Stimulated activated naive CD4-positive, alpha-beta T cell treated with Interleukin-2 at 50 U/mL for 16 hours (primary cell): ENCODE measurements around the gene KMT2D.

Source experiments
- DNase-seq: peaks from one replicate; lab custom pipeline; 2025; lab: John Stamatoyannopoulos, UW

The KMT2D gene

GRCh38 chr12:49052451-49053208 is 8.0 kb downstream of the KMT2D start:
- DNase-seq: no peak

GRCh38 chr12:49051777-49052438 is 8.7 kb downstream of the KMT2D start:
- DNase-seq: no peak

- DNase-seq: no peak
Observed at GRCh38 chr12:49051373-49051764, 9.2 kb downstream of the KMT2D start.

- no peak for DNase-seq
Observed at GRCh38 chr12:49050507-49051372, 9.9 kb downstream of the KMT2D start.

GRCh38 chr12:49049566-49050224 is 10.9 kb downstream of the KMT2D start:
- DNase-seq: no peak

- DNase-seq: no peak
Observed at GRCh38 chr12:49048953-49049352, 11.6 kb downstream of the KMT2D start.

- no peak for DNase-seq
Observed at GRCh38 chr12:49046129-49046895, 14.3 kb downstream of the KMT2D start.

- no peak for DNase-seq
Observed at GRCh38 chr12:49044660-49045059, 15.9 kb downstream of the KMT2D start.

- peak; percentile 70 for DNase-seq
Observed at GRCh38 chr12:49043856-49044258, 16.7 kb downstream of the KMT2D start.

- no peak for DNase-seq
Observed at GRCh38 chr12:49043241-49043640, 17.4 kb downstream of the KMT2D start.

GRCh38 chr12:49041881-49042484 is 18.6 kb downstream of the KMT2D start:
- no peak for DNase-seq

GRCh38 chr12:49041036-49041880 is 19.3 kb downstream of the KMT2D start:
- no peak for DNase-seq

- no peak for DNase-seq
Observed at GRCh38 chr12:49040364-49040855, 20.2 kb downstream of the KMT2D start.

GRCh38 chr12:49039421-49040363 is 20.9 kb downstream of the KMT2D start:
- no peak for DNase-seq

- no peak for DNase-seq
Observed at GRCh38 chr12:49038291-49038955, 22.2 kb downstream of the KMT2D start.

- no peak for DNase-seq
Observed at GRCh38 chr12:49037947-49038237, 22.7 kb downstream of the KMT2D start.

GRCh38 chr12:49037111-49037946 is 23.3 kb downstream of the KMT2D start:
- no peak for DNase-seq
